Measurements from ENCODE around the gene ZPR1. TPM values are rescaled to one million over a fixed set of nuclear protein-coding genes. Genes with fewer than 3 reads are reported as not detected.
"Not testable (repeated sequence)": the region's sequence is repeated elsewhere in the genome, so short reads cannot be mapped to it uniquely, and the experiment has no call there.

ZPR1 gene, protein sequence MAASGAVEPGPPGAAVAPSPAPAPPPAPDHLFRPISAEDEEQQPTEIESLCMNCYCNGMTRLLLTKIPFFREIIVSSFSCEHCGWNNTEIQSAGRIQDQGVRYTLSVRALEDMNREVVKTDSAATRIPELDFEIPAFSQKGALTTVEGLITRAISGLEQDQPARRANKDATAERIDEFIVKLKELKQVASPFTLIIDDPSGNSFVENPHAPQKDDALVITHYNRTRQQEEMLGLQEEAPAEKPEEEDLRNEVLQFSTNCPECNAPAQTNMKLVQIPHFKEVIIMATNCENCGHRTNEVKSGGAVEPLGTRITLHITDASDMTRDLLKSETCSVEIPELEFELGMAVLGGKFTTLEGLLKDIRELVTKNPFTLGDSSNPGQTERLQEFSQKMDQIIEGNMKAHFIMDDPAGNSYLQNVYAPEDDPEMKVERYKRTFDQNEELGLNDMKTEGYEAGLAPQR
- total RNA-seq (2014; rRNA removed; shearing (Covaris generic)): 54.3 and 70.3 TPM in 2 replicates
- polyA plus RNA-seq (2014; cell fraction: nucleus; rRNA removed): 26.9 and 61.3 TPM in 2 replicates

- peak; percentile 44 for DNase-seq (ENCODE audit: extremely low read depth, low read depth)
Observed at GRCh38 chr11:116787786-116788486, at the start of gene ZPR1. ZPR1 (minus strand) TSS chr11:116788023; CDS start chr11:116787990, 33 bp downstream.

DNA sequence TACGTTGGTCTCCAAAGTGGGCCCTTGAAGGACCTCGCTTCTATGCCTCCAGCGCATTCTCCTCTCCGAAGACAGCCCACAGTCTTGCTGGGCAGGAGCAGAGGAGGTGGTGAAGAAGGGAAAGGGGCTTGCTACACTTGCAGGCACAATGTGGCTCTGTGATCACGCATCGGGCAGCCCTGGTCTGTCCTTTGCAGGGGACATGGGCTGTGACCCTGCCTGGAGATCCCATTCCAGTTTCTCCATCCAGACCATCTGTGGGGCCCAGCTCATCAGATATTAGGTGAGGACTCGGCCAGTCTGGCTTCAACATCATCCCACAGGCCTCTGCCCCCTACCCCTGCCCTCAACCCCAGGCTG is 48.8 kb upstream of the ZPR1 start:
- no peak for DNase-seq (ENCODE audit: extremely low read depth, low read depth)

GRCh38 chr11:116835791-116836631 is 48.2 kb upstream of the ZPR1 start:
- DNase-seq (ENCODE audit: extremely low read depth, low read depth): peak; percentile 77

DNA sequence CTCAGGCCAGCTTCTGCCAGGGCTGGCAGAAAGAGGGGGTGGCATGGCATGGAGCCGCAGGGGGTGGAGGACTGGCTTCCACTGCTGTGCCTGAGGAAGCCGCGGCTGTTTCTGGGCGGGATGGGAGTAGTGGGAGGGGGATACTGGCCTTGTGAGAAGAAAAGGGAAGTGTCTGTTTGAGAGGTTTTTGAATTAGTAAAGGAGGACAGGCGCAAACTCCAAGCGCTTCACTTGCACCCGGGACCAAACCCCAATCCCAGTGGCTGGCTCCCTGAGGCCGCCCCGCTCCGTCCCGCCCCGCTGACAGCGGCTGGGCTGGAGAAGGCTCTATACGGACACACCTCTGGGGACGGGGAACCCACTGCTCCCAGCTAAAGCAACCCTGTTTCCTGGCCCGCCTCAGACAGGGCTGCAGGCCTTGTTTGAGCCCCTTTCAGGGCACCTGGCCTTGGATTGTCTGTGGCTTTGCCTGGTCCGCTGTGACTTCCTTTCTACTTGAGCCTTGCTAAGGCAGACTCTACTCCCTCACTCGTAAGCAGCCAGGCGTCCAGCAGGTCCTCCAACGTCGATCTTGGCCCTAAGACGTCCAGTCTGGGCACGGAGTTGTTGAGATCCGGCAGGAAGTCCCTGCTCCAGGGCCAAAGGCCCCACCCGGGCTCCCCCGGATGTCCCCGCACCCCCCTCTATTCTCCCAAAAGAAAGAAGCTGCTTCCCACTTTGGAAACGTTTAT is 47.4 kb upstream of the ZPR1 start:
- no peak for DNase-seq (ENCODE audit: extremely low read depth, low read depth)

GRCh38 chr11:116834535-116835041 is 46.8 kb upstream of the ZPR1 start:
- DNase-seq (ENCODE audit: extremely low read depth, low read depth): not testable (repeated sequence)

GRCh38 chr11:116833816-116834534 is 46.2 kb upstream of the ZPR1 start:
- no peak for DNase-seq (ENCODE audit: extremely low read depth, low read depth)

DNA sequence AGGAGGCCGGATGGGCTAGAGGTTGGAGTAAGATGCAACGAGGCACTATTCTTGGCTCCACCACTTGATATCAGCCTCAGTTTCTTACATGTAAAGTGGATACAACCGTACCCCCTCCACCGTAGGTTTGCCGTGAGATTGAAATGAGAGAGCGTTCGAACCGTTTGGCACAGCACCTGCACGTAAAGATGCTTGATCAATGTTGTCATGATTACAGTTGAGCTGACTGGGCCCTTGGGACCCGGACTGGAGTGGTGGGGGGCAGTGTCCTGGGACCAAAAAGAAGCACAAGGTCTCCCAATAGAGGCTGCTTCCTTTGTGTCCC is 45.6 kb upstream of the ZPR1 start:
- no peak for DNase-seq (ENCODE audit: extremely low read depth, low read depth)

GRCh38 chr11:116832350-116833290 is 44.8 kb upstream of the ZPR1 start:
- no peak for DNase-seq (ENCODE audit: extremely low read depth, low read depth)

- DNase-seq (ENCODE audit: extremely low read depth, low read depth): no peak
Observed at GRCh38 chr11:116831790-116832349, 44.0 kb upstream of the ZPR1 start.

DNA sequence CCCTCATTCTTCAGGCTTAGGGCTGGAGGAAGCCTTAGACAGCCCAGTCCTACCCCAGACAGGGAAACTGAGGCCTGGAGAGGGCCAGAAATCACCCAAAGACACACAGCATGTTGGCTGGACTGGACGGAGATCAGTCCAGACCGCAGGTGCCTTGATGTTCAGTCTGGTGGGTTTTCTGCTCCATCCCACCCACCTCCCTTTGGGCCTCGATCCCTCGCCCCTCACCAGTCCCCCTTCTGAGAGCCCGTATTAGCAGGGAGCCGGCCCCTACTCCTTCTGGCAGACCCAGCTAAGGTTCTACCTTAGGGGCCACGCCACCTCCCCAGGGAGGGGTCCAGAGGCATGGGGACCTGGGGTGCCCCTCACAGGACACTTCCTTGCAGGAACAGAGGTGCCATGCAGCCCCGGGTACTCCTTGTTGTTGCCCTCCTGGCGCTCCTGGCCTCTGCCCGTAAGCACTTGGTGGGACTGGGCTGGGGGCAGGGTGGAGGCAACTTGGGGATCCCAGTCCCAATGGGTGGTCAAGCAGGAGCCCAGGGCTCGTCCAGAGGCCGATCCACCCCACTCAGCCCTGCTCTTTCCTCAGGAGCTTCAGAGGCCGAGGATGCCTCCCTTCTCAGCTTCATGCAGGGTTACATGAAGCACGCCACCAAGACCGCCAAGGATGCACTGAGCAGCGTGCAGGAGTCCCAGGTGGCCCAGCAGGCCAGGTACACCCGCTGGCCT is 42.5 kb upstream of the ZPR1 start:
- DNase-seq (ENCODE audit: extremely low read depth, low read depth): no peak

DNA sequence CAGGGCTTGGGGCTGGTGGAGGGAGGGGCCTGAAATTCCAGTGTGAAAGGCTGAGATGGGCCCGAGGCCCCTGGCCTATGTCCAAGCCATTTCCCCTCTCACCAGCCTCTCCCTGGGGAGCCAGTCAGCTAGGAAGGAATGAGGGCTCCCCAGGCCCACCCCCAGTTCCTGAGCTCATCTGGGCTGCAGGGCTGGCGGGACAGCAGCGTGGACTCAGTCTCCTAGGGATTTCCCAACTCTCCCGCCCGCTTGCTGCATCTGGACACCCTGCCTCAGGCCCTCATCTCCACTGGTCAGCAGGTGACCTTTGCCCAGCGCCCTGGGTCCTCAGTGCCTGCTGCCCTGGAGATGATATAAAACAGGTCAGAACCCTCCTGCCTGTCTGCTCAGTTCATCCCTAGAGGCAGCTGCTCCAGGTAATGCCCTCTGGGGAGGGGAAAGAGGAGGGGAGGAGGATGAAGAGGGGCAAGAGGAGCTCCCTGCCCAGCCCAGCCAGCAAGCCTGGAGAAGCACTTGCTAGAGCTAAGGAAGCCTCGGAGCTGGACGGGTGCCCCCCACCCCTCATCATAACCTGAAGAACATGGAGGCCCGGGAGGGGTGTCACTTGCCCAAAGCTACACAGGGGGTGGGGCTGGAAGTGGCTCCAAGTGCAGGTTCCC is 41.8 kb upstream of the ZPR1 start, which contains the start of gene APOC3:
Gene APOC3 (plus strand): TSS at position 383 of the 659 bp plus-strand sequence. CDS start 676 bp downstream, outside the sequence.
- DNase-seq (ENCODE audit: extremely low read depth, low read depth): no peak

- no peak for DNase-seq (ENCODE audit: extremely low read depth, low read depth)
Observed at GRCh38 chr11:116828632-116829524, 41.1 kb upstream of the ZPR1 start.

- no peak for DNase-seq (ENCODE audit: extremely low read depth, low read depth)
Observed at GRCh38 chr11:116827461-116827860, 39.6 kb upstream of the ZPR1 start.

DNA sequence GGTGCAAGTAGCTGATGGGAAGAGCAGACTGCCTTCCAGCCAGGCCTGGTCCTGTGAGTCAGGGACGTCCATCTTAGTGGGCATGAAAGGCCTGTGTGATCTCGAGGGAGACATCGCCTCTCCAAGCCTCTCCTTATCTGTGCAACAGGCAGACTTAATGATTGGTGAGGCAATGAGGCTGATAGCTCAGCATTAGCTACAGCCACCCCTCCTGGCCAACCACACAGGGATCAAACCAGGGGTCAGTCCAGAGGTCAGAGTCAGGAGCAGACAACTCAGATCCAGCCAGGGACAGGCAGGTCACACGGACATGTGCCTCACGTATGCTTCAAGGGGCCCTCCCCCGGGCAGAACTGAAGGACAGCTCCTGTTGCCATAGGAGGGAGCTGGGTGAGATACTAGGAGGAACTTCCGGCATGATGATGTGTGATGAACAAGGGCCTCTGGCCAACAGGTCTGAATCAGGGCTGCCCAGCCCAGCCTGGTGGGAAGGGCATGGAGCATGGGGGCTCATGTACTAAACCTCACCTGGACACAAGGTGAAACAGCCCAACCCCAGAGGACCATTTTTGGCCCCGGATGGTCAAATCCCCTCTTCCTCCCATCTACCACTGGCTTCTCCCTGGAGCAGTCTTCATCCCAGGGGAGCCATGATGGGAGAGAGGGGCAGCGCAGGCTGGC is 39.1 kb upstream of the ZPR1 start:
- no peak for DNase-seq (ENCODE audit: extremely low read depth, low read depth)

Data from NCI-H460 (cell line).